ENCODE data around the gene DIP2C. TPM values are rescaled to one million over a fixed set of nuclear protein-coding genes. Genes with fewer than 3 reads are reported as not detected.
"Not testable (repeated sequence)": the region's sequence is repeated elsewhere in the genome, so short reads cannot be mapped to it uniquely, and the experiment has no call there.

DIP2C gene
- total RNA-seq, 2 experiments from 2014 or later: 2.0 to 2.3 TPM

GRCh38 chr10:689121-689451 lies 382 bp downstream of the DIP2C start:
- H3K27ac Mint-ChIP-seq: no peak overlapping the region

GRCh38 chr10:688312-689120 lies 952 bp downstream of the DIP2C start:
- Mint-ChIP-seq H3K36me3 (ENCODE audit: low read depth) (no peaks in the 10 kb centered on the region), H3K9me3 (no peaks in the 10 kb centered on the region), H3K27me3 (peaks cover 42% of the 10 kb centered on the region), H3K4me3 (no peak overlapping the region), H3K27ac (no peak overlapping the region), H3K4me1 (peaks cover 1% of the 10 kb centered on the region)
- CTCF ChIA-PET: no interaction called here
- POLR2A ChIA-PET: no interaction called here
- no peak for DNase-seq

More at GRCh38 chr10:689121-689451, 382 bp downstream of the DIP2C start:
- ChIA-PET POLR2A (no interaction called here), CTCF (no interaction called here)
- Mint-ChIP-seq H3K27me3 (peaks cover 45% of the 10 kb centered on the region), H3K4me3 (no peak overlapping the region), H3K36me3 (ENCODE audit: low read depth) (no peaks in the 10 kb centered on the region), H3K4me1 (peaks cover 2% of the 10 kb centered on the region), H3K9me3 (no peaks in the 10 kb centered on the region)
- no peak for DNase-seq

- ChIA-PET CTCF (no interaction called here), POLR2A (no interaction called here)
- Mint-ChIP-seq H3K9me3 (no peaks in the 10 kb centered on the region), H3K4me1 (no peaks in the 10 kb centered on the region), H3K27ac (no peak overlapping the region), H3K36me3 (ENCODE audit: low read depth) (no peaks in the 10 kb centered on the region), H3K4me3 (no peak overlapping the region), H3K27me3 (peaks cover 37% of the 10 kb centered on the region)
- DNase-seq: no peak
These were observed 1.7 kb downstream of the DIP2C start for GRCh38 chr10:687583-688311.

- ChIA-PET CTCF (no interaction called here), POLR2A (no interaction called here)
- no peak overlapping the region for H3K27ac Mint-ChIP-seq
- no peak overlapping the region for H3K4me3 Mint-ChIP-seq
- no peak for DNase-seq
- H3K4me1 Mint-ChIP-seq: no peaks in the 10 kb centered on the region
- H3K36me3 Mint-ChIP-seq (ENCODE audit: low read depth): no peaks in the 10 kb centered on the region
- H3K9me3 Mint-ChIP-seq: no peaks in the 10 kb centered on the region
- peaks cover 26% of the 10 kb centered on the region for H3K27me3 Mint-ChIP-seq
These were observed 3.1 kb downstream of the DIP2C start for GRCh38 chr10:686155-686931.

- Mint-ChIP-seq H3K36me3 (ENCODE audit: low read depth) (no peaks in the 10 kb centered on the region), H3K27me3 (peaks cover 21% of the 10 kb centered on the region), H3K9me3 (no peaks in the 10 kb centered on the region), H3K27ac (no peak overlapping the region), H3K4me1 (no peaks in the 10 kb centered on the region), H3K4me3 (no peak overlapping the region)
- ChIA-PET POLR2A (interaction anchor here (0.6 kb wide), 1 partner anchor 146 kb away, joined by 3 read pairs; no protein-coding TSS in a partner anchor), CTCF (no interaction called here)
- no peak for DNase-seq
These were observed 3.9 kb downstream of the DIP2C start for GRCh38 chr10:685613-686012.

- CTCF ChIA-PET: interaction anchor here (0.6 kb wide), 1 partner anchor 149 kb away, joined by 3 read pairs; no protein-coding TSS in a partner anchor
- H3K4me1 Mint-ChIP-seq: no peaks in the 10 kb centered on the region
- H3K4me3 Mint-ChIP-seq: no peak overlapping the region
These were observed 5.9 kb downstream of the DIP2C start for GRCh38 chr10:683448-684071.

GRCh38 chr10:682931-683447 lies 6.5 kb downstream of the DIP2C start:
- Mint-ChIP-seq H3K4me3 (no peak overlapping the region), H3K9me3 (no peaks in the 10 kb centered on the region), H3K4me1 (no peaks in the 10 kb centered on the region), H3K27me3 (peaks cover 10% of the 10 kb centered on the region), H3K27ac (no peak overlapping the region), H3K36me3 (ENCODE audit: low read depth) (no peaks in the 10 kb centered on the region)
- POLR2A ChIA-PET: no interaction called here
- CTCF ChIA-PET: interaction anchor here (0.6 kb wide), 1 partner anchor 421 kb away, joined by 4 read pairs; no protein-coding TSS in a partner anchor
- DNase-seq: no peak

More at GRCh38 chr10:683448-684071, 5.9 kb downstream of the DIP2C start:
- POLR2A ChIA-PET: no interaction called here
- Mint-ChIP-seq H3K27ac (no peak overlapping the region), H3K27me3 (peaks cover 16% of the 10 kb centered on the region), H3K36me3 (ENCODE audit: low read depth) (no peaks in the 10 kb centered on the region), H3K9me3 (no peaks in the 10 kb centered on the region)
- DNase-seq: no peak

GRCh38 chr10:681670-682318 lies 7.7 kb downstream of the DIP2C start:
- H3K27me3 Mint-ChIP-seq: no peaks in the 10 kb centered on the region
- no peak for DNase-seq
- ChIA-PET POLR2A (no interaction called here), CTCF (no interaction called here)
- no peaks in the 10 kb centered on the region for H3K36me3 Mint-ChIP-seq (ENCODE audit: low read depth)
- H3K4me1 Mint-ChIP-seq: peaks cover 4% of the 10 kb centered on the region
- H3K4me3 Mint-ChIP-seq: no peak overlapping the region
- no peak overlapping the region for H3K27ac Mint-ChIP-seq
- no peaks in the 10 kb centered on the region for H3K9me3 Mint-ChIP-seq

GRCh38 chr10:680745-681144 lies 8.7 kb downstream of the DIP2C start:
- CTCF ChIA-PET: no interaction called here
- POLR2A ChIA-PET: no interaction called here
- no peak overlapping the region for H3K4me3 Mint-ChIP-seq
- no peaks in the 10 kb centered on the region for H3K36me3 Mint-ChIP-seq (ENCODE audit: low read depth)
- DNase-seq: no peak
- peaks cover 5% of the 10 kb centered on the region for H3K27me3 Mint-ChIP-seq
- H3K27ac Mint-ChIP-seq: no peak overlapping the region
- peaks cover 4% of the 10 kb centered on the region for H3K4me1 Mint-ChIP-seq
- no peaks in the 10 kb centered on the region for H3K9me3 Mint-ChIP-seq

- ChIA-PET POLR2A (no interaction called here), CTCF (no interaction called here)
- H3K27ac Mint-ChIP-seq: no peak overlapping the region
- DNase-seq: no peak
- peaks cover 8% of the 10 kb centered on the region for H3K27me3 Mint-ChIP-seq
- H3K36me3 Mint-ChIP-seq (ENCODE audit: low read depth): no peaks in the 10 kb centered on the region
- no peak overlapping the region for H3K4me3 Mint-ChIP-seq
- peaks cover 4% of the 10 kb centered on the region for H3K4me1 Mint-ChIP-seq
- H3K9me3 Mint-ChIP-seq: no peaks in the 10 kb centered on the region
These were observed 9.3 kb downstream of the DIP2C start for GRCh38 chr10:680146-680545.

GRCh38 chr10:679556-679955 lies 9.9 kb downstream of the DIP2C start:
- no peaks in the 10 kb centered on the region for H3K9me3 Mint-ChIP-seq
- H3K4me1 Mint-ChIP-seq: peaks cover 4% of the 10 kb centered on the region
- POLR2A ChIA-PET: no interaction called here
- no peak overlapping the region for H3K4me3 Mint-ChIP-seq
- no peak for DNase-seq
- no peaks in the 10 kb centered on the region for H3K36me3 Mint-ChIP-seq (ENCODE audit: low read depth)
- CTCF ChIA-PET: no interaction called here
- no peak overlapping the region for H3K27ac Mint-ChIP-seq
- peaks cover 8% of the 10 kb centered on the region for H3K27me3 Mint-ChIP-seq

GRCh38 chr10:678662-679005 lies 10.8 kb downstream of the DIP2C start:
- POLR2A ChIA-PET; H3K9me3 Mint-ChIP-seq; H3K27me3 Mint-ChIP-seq; H3K4me3 Mint-ChIP-seq; H3K36me3 Mint-ChIP-seq (ENCODE audit: low read depth); H3K27ac Mint-ChIP-seq; H3K4me1 Mint-ChIP-seq; CTCF ChIA-PET; DNase-seq: not testable (repeated sequence)

All from activated CD4-positive, alpha-beta T cell treated with anti-CD3 and anti-CD28 coated beads, Interleukin-2, amount 10 ng/mL, durations not matched to agents 7 days and 5 days (primary cell).